Mammary microvascular endothelial cell (primary cell): ENCODE data around the gene CCK. TPM values are rescaled to one million over a fixed set of nuclear protein-coding genes. Genes with fewer than 3 reads are reported as not detected.

Source experiments
- total RNA-seq: library from RNA; depleted of rRNA; stranded (reverse); fragments of >200 nt; gene quantifications from 2 replicates; pipeline ENCODE4 v1.2.3, GENCODE V29; 2015

Gene CCK, protein sequence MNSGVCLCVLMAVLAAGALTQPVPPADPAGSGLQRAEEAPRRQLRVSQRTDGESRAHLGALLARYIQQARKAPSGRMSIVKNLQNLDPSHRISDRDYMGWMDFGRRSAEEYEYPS
- total RNA-seq = not detected in 2 replicates

DNA sequence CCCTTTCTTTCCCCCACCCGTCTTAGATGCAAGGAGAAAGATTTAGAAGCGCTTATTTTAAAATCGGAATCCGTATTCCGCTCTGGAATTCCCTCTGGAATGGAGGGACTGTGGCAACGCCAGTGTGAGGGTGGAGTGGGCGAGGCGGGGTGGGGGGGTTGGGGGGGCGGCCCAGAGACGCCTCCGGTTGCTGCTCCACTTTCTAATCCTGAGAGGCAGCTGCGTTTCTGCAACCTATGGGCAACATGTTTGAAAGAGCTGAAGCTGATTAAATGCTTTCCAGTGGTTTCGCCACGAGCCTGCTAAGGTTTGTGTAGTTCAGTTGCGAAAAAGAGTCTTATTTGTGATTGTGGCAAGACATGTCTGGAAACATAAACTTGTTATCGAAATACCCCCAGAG, at the start of gene CCK:
Gene CCK (minus strand): TSS at position 101 of the 400 bp plus-strand sequence. CDS start 2,555 bp downstream, outside the sequence.

Other genes starting within 250 kb of the CCK start
- 53.8 and 55.6 TPM in 2 replicates for gene TRAK1, start 174.8 kb downstream of the CCK start, total RNA-seq
- not detected in 2 replicates for gene LYZL4, start 144.4 kb upstream of the CCK start, total RNA-seq
- not detected in 2 replicates for gene VIPR1, start 236.5 kb upstream of the CCK start, total RNA-seq